Measurements from ENCODE around the gene SMCHD1.

DNA sequence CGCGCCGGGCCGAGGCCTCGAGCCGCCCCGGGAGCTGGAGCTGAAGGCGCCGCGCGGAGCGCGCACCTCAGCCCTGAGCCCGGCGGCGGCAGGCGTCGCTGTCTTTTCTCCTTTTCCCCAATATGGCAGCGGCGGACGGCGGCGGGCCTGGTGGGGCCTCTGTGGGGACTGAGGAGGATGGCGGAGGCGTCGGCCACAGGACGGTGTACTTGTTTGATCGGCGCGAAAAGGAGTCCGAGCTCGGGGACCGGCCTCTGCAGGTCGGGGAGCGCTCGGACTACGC, 369 bp downstream of the SMCHD1 start:
- no peak for TF ChIP-seq POLR2AphosphoS5 (IDR thresholded peaks at IDR 0.05; ENCODE audit: low read depth, low read length)
- TF ChIP-seq POLR2A (IDR thresholded peaks at IDR 0.05; ENCODE audit: borderline replicate concordance, extremely low read depth, insufficient read depth, insufficient read length): no peak
- TF ChIP-seq, protein P1, sequence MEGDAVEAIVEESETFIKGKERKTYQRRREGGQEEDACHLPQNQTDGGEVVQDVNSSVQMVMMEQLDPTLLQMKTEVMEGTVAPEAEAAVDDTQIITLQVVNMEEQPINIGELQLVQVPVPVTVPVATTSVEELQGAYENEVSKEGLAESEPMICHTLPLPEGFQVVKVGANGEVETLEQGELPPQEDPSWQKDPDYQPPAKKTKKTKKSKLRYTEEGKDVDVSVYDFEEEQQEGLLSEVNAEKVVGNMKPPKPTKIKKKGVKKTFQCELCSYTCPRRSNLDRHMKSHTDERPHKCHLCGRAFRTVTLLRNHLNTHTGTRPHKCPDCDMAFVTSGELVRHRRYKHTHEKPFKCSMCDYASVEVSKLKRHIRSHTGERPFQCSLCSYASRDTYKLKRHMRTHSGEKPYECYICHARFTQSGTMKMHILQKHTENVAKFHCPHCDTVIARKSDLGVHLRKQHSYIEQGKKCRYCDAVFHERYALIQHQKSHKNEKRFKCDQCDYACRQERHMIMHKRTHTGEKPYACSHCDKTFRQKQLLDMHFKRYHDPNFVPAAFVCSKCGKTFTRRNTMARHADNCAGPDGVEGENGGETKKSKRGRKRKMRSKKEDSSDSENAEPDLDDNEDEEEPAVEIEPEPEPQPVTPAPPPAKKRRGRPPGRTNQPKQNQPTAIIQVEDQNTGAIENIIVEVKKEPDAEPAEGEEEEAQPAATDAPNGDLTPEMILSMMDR (IDR thresholded peaks at IDR 0.05 in 2 of 3, conservative IDR thresholded peaks at IDR 0.05 in 1 of 3; ENCODE audit: borderline replicate concordance in 1 of 3, insufficient read depth in 1 of 3, low read depth in 2 of 3, low read length in 2 of 3): no peak
- no peak for TF ChIP-seq CBX3 (IDR thresholded peaks at IDR 0.05; ENCODE audit: low read depth)
- TF ChIP-seq CEBPB (IDR thresholded peaks at IDR 0.05; ENCODE audit: low read depth): no peak
- no peak for TF ChIP-seq EZH2phosphoT487 (IDR thresholded peaks at IDR 0.05; ENCODE audit: borderline replicate concordance)
